GM21723 (cell line): ENCODE results near the gene KRT4.

Source experiments
- ATAC-seq: cut with Tn5 transposase; IDR thresholded peaks from one replicate; pipeline ENCODE4 v1.9.1; 2021; ENCODE audit warnings: mild to moderate bottlenecking, moderate library complexity; ENCODE audit not compliant: unreplicated experiment

The KRT4 gene

DNA sequence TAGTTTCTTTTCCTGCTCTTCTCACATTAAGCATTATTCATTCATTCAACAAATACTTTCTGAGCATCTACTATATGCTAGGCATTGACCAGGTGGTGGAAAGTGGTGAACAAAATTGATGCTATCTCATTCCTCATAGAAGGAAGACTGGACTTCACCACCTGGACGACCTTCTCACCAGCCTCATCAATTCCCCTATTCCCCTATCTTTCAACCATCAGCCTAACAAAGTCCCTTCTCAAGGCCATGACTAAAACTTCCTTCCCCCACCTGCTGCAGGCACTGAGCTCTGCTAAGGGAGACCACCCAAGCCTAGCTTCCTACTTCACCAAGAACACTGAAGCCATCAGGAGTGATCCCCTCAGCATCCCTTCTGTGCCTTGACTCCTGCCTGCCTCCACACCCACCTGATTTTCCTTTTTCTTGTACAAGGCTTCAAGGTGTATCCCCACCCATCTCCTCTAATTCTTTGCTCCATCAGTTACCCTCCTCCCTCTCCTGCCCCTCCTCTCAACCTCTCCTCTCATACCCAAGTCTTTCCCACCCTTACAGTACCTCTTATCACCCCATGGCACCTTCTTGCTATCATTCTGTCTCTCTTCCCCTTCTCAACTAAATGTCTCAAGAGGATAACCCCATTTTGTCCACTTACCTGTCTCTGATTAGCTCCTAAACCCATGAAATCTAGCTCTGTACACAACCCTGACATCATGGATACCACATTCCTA lies 56.3 kb downstream of the KRT4 start:
- no peak for ATAC-seq
